Measurements from ENCODE around the gene ITFG1.

The ITFG1 gene

DNA sequence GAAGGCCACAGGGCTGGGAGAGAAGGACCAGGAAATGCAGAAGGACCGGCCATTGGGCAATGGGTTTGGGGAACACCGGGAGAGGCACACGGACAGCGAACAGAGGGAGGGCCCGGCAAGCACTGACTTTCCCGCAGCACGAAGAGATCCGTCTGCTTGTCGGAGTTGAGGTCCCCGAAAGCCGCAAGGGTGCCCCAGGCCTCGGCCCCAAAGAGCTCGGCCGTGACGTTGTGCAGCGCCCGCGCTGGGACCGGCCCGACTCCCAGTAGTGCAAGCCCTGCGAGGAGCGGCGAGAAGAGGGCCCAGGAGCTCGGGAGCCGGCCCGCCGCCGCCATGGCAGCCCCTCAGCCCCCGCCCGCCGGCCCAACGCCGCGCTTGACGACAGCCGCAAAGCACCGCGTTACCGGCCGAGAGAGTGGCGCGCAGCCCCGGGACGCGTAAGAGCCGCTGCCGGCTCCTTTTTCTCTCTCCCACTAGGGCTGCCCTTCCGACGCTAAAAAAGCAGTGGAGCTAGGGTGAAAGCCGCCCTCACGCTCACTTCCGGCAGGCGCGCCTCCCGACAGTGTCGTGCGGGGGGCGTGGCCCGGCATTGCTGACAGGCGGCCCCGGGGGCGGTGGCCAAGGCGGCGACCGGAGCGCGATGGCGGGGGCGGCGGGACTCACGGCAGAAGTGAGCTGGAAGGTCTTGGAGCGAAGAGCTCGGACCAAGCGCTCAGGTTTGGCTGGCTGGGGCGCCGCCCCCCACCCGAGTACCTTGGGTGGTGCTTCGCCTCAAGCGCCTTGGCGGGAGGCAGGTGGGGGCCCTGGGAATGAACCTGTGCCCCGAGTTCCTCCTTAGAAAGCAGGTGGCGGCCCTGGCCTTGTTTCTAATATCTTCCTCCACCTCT, at the start of gene ITFG1, which contains the start of gene PHKB:
ITFG1 (minus strand) TSS at position 353 of the 887 bp plus-strand sequence; CDS start at position 335, 18 bp downstream.
PHKB (plus strand) TSS at position 621 of the 887 bp plus-strand sequence; CDS start at position 641, 20 bp downstream.
- DNase-seq, result peak; percentile 95

DNA sequence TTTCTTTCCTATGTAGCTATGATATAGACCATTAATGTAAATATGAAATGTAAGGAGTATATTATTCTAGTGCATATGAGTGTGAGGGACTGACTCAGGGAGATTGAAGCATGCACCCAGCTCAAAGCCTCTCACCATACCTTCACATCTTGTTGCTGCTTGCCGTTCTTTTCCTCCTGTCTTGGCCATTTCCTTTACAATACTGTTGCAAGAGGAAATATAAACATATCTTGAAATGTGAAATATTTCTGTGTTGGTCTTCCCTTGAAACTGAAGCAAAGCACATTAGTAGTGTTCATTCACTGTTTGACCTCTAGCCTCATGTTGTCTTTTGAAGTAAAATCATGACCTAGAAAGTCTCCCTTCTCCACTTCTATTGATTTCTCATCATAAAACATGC, 46.8 kb upstream of the ITFG1 start:
- no peak for DNase-seq

DNA sequence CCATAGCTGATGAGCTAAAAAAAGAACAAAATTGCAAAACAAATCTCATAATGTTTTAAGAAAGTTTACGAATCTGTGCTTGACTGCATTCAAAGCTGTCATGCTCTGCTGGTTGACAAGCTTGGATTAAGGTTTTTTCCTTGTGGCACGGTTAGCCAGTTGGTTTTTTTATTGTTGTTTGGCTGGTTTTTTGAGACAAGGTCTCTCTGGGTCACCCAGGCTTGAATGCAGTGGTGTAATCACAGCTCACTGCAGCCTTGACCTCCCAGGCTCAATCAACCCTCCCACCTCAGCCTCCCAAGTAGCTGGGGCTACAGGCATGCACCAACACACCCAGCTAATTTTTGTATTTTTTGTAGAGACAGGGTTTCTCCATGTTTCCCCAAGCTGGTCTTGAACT, 45.9 kb upstream of the ITFG1 start:
- DNase-seq, result no peak

DNA sequence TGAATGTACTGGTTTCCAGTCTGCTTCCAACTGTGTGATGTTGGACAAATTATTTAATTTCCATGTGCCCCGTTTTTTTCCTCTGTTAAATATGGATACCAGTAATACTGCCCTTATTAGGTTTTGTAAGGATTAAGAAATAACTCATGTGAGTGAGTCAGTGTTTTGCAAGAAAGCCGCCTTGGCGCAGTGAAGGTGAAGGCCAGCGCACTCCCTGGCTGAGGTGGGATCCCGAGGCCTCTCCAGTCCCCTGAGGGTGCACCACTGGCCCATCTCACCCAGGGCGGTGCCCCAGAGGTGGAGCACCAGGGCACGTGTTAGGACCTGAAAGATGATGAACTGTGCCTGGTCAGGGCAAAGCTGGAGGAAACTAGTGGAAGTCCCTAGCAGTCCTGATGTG, 43.7 kb upstream of the ITFG1 start:
- no peak for DNase-seq

DNA sequence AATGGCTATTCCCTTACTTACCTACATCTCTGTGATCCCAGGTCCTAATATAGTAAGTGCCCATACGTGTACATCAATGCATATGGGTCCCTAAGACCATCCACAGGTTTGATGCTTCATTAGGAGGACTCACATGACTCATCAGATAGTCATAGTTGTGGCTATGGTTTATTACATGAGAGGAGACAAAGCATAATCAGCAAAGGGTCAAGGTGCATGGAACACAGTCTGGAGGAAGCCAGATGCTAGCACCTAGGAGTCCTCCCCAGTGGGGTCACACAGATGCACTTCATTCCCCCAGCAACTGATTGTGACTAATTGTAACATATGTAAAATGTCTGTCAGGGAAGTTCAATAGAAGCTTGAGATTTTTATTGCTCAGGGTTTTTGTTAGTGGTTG, 43.1 kb upstream of the ITFG1 start:
- no peak for DNase-seq

DNA sequence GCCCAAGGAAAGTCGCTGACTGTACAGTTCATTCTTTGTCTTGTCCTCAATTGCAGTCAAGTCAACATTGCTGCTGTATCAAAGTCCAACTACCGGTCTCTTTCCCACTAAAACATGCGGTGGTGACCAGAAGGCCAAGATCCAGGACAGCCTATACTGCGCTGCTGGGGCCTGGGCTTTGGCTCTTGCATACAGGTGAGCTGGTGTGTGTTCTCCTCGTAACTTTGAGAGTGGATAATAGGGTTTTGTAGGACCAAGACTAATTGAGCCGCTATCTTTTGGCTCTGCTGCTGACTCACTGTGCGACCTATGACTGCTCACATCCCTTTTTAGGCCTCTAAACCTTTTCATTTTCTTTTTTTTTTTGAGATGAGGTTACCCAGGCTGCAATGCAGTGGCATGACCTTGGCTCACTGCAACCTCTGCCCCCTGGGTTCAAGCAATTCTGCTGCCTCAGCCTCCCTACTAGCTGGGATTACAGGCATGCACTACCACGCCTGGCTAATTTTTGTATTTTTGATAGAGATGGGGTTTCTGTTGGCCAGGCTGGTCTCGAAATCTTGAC, 38.9 kb upstream of the ITFG1 start:
- DNase-seq, result no peak

DNA sequence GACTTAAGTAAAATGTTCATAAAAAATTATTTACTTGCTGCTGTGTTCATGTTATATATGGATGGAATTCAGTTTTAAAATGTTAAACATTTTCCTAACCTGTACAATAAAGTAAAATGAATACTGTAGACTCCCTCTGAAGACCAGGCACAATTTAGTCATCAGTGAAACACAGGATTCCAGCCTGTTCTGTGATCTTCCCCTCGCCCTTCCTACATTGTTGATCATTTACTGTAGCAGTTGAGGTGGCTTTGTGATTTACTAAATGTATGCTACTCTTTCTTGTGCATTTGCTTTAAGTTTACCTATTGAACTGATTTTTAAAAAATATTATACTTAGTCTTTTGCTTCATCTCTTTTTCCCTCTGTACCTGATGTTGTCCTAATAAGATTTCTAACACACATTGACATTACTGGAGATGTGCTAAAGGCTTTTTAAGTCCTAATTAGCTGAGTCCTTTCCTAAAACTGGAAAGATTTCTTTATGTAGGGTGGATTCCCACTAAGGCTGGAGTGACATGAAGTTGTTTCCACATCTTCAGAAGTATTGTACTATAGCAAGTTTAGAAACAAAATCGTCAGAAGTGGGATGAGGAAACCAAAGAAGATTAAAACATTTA, 38.3 kb upstream of the ITFG1 start:
- no peak for DNase-seq

DNA sequence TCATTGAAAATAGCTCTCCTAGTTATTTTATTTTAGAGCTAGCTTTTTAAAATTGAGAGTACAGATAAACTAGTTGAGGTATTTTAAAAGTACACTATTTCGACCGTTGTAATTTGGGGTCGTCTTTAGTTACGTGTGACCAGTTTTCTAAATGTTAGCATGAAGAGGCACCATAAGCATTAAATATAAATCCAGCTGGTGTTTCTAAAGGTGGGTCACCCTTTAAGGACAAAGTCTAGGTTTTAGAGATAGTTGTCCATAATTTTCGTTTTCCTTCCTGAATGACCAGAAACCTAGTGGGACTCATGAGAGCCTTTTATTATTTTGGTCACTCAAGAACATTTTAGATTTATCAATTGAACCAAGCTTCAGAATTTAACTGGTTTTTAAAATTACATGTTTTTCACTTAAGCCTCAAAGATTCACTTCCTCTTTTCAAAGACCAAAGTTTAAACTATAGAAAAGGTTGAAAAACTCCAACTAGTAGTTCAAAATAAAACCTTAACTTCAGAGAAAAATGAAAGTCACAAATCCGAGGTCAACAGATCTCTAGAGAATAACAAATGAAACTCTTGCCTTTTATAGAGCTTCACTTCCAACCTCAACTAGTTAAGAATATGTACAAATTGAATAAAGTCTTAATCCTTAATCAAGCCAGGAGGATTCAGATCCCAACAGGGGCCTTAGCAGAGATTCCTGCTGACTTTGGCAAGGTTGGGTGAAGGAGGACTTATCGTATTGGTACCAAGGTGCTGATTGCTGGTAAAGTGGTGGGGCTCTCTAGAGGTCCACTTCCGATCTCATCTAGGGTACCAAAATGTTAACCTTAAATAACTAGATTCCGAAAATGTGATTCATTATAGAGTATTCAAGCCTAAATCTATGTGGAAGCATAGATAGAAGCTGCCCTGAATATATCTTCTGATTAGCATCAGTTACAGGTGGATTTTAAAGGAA, 32.8 kb upstream of the ITFG1 start:
- DNase-seq, result no peak

DNA sequence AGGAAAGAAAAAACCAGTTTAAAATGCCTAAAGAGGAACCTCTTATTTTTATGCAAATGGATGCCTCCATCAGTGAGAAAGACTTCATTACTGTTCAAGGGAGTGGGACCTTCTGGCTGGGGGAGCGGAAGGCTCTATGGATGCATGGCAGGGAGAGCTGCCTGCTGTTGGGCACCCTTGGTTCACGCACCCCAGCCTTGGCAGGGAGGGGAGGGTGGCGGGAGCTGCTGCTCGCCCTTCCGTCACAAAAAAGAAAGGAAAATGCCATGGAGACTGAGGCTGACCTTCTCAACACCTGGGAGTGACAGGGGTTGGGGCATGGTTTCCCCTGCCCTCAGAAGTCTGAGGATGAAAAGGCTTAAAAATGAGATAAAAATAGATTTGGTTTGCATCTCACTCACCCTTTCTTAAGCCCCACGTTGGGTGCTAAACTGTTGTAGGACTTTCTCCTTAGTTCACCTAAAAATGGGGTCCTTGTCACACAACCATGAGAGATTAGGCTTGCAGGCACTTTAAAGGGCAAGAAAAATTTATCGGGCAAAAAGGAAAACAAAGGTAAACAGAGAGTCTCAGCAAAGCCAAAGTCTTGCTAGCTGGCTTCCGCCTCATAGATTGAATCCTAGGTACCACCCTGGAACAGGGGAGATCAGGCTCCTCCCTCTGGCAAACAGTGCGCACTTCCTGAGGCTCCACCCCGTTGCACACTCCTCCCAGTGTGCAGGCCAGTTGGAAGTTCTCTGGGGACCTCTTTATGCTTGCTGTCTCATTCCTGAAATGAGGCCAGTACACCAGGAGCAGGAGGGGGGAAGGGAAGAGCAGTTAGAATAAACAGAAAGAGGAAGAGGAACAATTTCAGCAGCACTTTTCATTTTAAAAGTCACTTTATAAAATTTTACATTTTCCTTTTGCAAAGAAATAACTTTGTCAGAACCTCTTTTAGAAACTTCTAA, 31.8 kb upstream of the ITFG1 start:
- peak; percentile 28 for DNase-seq

DNA sequence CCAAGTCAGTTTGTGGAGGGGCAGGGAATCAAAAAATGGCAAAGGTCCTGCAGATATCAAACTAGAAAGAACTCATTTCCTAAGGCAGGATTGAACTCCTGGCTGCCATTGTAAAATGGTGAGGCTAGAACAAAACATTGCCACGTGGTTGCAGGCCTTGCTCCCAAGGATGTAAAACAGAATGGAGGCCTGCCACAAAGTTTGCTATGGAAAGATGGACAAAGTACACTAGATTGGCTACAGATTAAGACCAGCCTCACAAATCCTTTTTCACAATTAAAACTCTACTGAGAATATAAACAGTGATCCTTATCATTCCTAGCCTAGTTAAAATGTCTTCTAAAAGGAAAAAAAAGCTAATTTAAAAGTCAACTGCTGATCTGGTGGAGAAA, 31.2 kb upstream of the ITFG1 start:
- DNase-seq, result no peak

DNA sequence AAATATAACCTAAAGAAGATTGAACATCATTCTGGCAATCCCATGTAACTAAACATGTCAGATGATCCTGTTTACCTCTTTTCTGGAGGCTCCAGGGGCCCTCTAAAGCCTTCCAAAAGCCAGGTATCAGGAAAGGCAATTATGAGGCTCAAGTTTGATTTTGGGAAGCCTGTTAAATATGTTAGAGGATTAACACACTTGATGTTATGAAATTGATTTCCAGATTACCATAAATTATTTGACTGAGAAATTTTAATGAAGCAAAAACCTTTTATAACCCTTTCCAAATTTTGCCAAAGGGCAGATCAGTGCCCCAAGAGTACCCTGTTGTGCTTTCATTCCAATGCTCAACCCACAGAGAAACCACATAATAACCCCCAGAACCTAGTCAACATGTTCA, 29.6 kb upstream of the ITFG1 start:
- DNase-seq, result no peak

DNA sequence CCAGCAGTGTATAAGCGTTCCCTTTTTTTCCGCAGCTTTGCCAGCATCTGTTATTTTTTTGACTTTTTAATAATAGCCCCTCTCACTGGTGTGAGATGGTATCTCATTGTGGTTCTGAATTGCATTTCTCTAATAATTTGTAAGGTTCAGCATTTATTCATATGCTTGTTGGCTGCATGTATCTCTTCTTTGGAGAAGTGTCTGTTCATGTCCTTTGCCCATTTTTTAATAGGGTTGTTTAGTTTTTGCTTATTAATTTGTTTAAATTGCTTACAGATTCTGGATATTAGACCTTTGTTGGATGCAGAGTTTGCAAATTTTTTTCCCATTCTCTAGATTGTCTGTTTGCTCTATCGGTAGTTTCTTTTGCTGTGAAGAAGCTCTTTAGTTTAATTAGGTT, 27.2 kb upstream of the ITFG1 start:
- DNase-seq, result no peak

DNA sequence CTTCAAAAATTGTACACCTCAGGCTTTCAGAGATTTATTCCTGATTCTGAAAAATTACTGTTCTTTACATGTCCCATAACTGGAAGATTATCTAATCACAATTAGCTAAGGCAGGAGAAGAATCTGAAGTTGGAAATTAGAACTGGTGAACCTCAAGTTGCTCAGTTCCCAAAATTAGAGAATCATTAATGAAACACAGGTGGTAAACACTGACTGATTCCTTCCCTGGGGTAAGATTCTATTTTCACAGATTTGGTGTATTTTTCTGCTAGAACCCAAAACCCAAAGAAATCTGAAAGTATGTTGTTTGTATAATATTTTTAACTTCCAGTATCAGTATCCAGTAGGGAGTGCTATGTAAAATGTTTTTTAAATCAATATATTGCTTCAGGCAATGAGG, 26.0 kb upstream of the ITFG1 start:
- no peak for DNase-seq

DNA sequence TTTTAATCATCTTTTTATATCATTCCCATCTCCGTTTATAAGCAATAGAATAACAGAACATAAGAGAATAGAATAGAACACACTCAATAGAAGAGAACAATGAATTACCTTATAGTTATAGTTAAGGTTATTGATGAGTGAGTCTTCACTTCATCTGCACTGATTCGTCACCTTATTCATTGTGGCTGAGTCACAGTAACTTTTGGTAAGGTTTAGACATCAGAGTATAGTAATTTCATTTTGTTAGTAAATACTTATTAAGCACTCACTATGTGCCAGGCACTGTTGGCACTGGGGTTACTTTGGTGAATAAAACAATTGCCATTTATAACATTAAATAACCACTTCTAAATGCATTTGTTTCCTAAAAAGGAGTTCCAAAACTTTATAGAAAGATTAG, 22.8 kb upstream of the ITFG1 start:
- DNase-seq, result no peak

DNA sequence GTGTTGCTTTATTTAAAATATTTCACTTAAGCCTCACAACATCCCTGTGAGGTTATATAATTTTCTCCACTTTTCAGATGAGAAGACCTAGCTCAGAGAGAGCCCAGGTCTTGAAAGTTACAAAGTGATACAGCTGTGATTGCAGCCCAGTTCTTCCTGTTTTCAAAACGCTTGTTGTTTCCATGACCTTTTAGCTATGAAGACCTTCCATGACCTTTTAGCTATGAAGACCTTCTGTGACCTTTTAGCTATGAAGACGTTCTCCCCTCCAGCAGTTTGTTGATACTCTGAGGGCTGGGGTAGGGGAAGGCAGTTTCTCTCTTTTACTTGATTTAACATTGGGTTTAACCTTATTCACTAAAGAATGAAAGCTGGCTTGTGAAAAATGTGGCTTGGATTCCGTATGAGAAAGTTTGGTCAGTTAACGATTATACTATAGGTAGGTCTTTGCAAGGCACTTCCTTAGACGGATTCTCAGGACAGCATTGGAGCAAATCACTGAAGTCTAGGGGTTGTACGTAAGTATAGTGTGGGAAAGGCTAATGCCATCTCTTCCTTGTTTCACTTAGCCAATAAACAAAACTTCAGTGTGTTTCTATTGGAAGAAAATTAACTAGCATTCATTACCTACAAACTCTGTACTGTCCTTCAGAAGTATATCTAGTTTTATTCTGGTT, 21.0 kb upstream of the ITFG1 start:
- DNase-seq, result no peak

DNA sequence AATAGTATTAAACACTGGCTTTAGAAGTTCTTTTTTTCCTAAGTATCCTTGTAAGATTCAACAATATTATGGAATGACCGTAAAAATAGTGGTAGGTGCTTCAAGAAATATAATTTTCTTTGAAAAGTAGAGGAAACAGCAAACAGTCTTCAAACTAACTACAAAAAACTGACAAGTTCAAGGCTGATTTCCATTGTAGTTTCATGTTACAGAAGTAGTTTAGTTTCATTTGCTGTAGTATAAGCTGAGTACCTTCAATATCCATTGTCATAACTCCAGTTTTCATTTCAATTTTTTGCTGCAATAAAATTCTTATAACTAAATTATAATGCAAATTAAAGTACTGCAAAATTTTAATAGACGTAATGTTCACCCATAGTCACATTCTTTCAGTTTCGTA, 19.5 kb upstream of the ITFG1 start:
- DNase-seq, result no peak

DNA sequence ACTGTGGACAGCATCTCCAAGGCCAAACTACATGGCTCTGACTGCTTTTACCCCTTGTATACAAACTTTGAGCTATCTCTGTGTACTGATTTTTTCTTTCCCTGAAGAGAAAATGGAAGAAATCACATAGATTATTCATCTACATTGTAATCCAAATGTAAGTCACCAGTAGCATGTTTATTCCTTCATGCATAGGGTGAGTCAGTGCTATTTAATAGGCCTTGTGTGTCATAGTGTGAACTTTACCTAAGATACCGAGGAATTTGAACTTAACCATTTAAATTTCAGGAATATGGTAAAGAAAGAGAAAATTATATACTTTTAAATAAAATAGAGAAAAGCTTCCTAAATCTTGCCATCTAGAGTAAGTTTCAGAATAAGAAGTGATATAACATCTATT, 16.8 kb upstream of the ITFG1 start:
- DNase-seq, result no peak

DNA sequence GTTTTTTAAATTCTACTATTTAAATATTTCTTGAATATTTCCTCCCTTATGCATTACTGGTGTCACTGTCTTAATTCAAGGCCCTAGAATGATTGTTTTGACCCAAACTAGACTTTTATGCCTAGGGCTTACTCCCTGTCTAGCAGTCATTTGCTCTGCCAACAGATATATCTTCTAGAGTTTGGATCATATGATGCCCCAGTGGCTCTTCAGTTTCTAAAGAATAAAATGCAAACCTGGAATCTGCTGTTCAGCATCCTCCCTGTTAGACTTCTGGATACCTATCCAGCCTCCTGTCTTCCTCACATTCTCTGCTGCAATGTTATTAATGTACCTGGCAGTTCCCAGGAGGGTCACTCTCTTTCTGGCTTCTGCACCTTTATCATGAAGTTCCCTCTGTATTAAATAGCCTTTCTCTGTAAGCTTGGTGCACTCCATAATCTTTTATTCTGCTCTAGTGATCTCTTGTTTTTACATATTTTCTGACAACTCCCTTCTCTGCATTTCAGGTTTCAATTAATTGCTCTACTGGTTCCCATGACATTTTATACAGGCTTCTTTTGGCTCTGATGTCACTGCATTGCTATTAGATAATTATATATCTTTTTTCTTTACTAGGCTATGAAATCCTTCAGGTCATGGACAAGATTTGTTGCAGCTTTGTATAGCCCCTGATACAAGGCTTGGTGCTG, 15.9 kb upstream of the ITFG1 start:
- DNase-seq, result no peak

DNA sequence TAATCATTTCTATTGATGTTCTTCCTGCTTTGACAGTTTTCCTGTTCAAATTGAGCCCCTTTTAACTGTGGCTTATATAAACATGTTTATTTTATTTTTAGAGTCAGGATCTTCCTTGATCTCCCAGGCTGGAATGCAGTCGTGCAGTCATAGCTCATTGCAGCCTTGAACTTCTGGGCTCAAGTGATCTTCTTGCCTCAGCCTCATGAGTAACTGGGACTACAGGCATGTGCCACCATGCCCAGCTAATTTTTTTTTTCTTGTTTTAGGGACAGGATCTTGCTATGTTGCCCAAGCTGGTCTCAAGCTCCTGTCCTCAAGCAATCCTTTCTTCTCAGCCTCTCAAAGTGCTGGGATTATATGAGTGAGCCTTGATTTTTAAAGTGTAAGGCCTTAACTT, 14.9 kb upstream of the ITFG1 start:
- no peak for DNase-seq

DNA sequence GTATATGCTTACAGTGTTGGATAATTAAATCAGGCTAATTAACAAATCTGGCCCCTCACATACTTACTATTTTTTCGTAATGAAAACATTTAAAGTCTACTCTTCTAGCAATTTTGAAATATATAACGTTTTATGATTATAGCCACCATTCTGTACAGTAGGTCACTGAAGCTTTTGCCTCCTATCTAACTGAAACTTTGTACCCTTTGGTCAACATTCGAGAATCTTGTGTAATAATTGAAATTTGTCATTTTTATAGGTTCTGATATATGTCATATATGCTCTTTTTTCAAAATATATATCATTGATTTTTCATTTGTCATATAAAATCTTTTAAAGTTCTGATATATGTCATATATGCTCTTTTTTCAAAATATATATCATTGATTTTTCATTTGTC, 12.9 kb upstream of the ITFG1 start:
- no peak for DNase-seq
